ENCODE measurements around the gene LRP1.

LRP1 gene

GRCh38 chr12:57106021-57106708 lies 22.1 kb upstream of the LRP1 start:
- no peak overlapping the region for H3K9ac ChIP-seq (ENCODE audit: low read depth, low read length)
- H3K9me3 ChIP-seq (replicated peaks; ENCODE audit: low read length): no peaks in the 10 kb centered on the region
- no peak overlapping the region for H3K4me2 ChIP-seq (ENCODE audit: low read length)
- peaks cover 15% of the 10 kb centered on the region for H3K4me1 ChIP-seq (ENCODE audit: control insufficient read depth, insufficient read depth, low read length)
- no peaks in the 10 kb centered on the region for H3K27me3 ChIP-seq (ENCODE audit: control insufficient read depth, insufficient read depth, low read length)
- peaks cover 59% of the 10 kb centered on the region for H3K36me3 ChIP-seq (ENCODE audit: insufficient read depth, low read length)
- no peak overlapping the region for H3K4me3 ChIP-seq (ENCODE audit: low read length)

- Histone ChIP-seq H3K9me3 (replicated peaks; ENCODE audit: low read length) (no peaks in the 10 kb centered on the region), H3K27me3 (ENCODE audit: control insufficient read depth, insufficient read depth, low read length) (no peaks in the 10 kb centered on the region), H3K4me3 (ENCODE audit: low read length) (no peak overlapping the region), H3K36me3 (ENCODE audit: insufficient read depth, low read length) (peaks cover 51% of the 10 kb centered on the region), H3K4me2 (ENCODE audit: low read length) (no peak overlapping the region), H3K9ac (ENCODE audit: low read depth, low read length) (no peak overlapping the region), H3K4me1 (ENCODE audit: control insufficient read depth, insufficient read depth, low read length) (peaks cover 29% of the 10 kb centered on the region)
Measured at GRCh38 chr12:57107456-57108155, 20.7 kb upstream of the LRP1 start.

DNA sequence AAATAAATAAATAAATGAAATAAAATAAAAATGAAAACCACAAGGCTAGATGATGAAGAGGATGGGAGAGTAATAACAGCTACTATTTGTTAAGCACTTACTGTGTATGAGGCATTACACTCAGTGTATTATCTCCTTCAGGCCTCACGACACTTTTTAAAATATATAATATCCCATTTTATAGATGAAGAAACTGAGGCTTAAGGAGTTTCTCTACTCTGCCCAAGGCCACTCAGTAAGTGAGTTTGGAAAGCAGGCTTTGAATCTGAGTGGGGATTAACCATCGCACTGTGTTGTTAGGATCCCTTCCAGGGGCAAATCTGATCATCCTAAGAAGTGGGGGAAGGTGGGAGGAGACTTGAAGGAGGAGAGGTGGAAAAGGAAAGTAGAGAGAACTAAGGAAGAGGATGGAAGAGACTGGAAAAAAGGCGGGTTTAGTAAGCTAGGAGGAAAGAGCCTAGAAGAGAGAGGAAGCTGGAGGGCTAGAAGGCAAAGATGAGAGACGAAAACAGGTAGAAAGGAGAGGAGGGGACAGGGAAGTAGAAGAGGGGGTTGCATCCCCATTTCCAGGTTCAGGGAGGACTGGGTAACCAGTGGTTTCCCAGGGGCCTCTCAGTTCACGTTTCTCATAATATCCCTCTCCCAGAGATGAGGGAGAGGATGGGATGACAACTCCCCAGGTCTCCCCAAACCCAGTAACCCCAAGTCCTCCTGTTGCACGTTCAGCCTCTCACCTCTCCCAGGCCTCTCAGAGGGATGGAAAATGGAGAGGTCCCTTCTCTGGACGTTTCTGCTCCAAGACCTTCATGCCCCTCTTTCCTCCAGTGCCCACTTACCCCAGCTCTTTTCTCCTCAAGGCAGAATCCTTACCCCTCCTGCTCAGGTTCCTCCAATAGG lies 18.8 kb upstream of the LRP1 start:
- Histone ChIP-seq H3K9me3 (replicated peaks; ENCODE audit: low read length) (no peaks in the 10 kb centered on the region), H3K9ac (ENCODE audit: low read depth, low read length) (peak overlapping the region; percentile 92), H3K4me2 (ENCODE audit: low read length) (peak overlapping the region; percentile 91), H3K4me3 (ENCODE audit: low read length) (peak overlapping the region; percentile 82), H3K27me3 (ENCODE audit: control insufficient read depth, insufficient read depth, low read length) (no peaks in the 10 kb centered on the region), H3K36me3 (ENCODE audit: insufficient read depth, low read length) (peaks cover 41% of the 10 kb centered on the region), H3K4me1 (ENCODE audit: control insufficient read depth, insufficient read depth, low read length) (peaks cover 32% of the 10 kb centered on the region)

DNA sequence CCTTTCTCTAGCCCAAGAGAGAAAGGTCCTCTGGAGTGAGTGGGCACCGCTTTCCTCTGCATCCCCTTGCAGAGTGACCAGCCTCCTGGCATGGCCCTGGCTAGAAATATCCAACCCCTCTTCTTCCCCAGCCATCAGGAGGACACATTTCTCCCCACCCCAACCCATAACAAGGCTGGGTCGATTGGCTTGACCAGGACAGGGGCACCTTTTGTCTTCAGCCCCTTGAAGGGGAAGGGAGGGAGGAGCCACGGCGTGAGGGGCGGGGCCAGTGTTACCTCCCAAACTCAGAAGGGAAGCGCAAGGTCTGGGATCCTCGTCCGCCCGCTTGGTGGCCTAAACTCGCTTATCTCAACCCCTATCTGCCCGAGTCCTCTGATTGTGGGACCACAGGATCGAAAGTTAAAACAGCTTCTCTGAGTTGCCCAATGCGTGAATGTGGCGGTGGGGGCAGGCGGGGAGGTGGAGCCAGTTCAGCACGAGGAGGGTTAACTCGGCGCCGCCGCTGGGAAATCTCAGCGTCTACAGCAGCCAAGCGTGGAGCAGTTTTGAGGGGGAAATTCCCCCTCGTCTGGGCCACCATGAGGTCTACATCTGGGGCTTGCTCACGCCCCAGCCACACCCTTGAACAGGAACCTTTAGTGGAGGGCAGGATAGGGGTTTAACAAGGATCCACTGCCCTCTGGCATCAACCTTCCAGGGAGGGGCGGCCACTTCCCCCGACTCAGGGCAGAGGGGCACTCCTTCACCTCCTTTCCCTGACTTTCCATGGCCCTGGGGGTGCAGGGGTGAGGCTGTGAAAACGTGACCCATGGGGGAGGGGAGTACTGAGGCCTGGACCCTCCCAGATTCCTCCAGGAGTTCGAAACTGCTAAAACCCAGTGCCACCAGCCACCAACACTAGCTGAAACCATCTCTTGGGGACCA lies 17.9 kb upstream of the LRP1 start:
- Histone ChIP-seq H3K9me3 (replicated peaks; ENCODE audit: low read length) (no peaks in the 10 kb centered on the region), H3K4me2 (ENCODE audit: low read length) (peak overlapping the region; percentile 91), H3K4me3 (ENCODE audit: low read length) (peak overlapping the region; percentile 82), H3K9ac (ENCODE audit: low read depth, low read length) (peak overlapping the region; percentile 92), H3K4me1 (ENCODE audit: control insufficient read depth, insufficient read depth, low read length) (peaks cover 32% of the 10 kb centered on the region), H3K27me3 (ENCODE audit: control insufficient read depth, insufficient read depth, low read length) (no peaks in the 10 kb centered on the region), H3K36me3 (ENCODE audit: insufficient read depth, low read length) (peaks cover 32% of the 10 kb centered on the region)

- Histone ChIP-seq H3K4me1 (ENCODE audit: control insufficient read depth, insufficient read depth, low read length) (peaks cover 32% of the 10 kb centered on the region), H3K36me3 (ENCODE audit: insufficient read depth, low read length) (peaks cover 24% of the 10 kb centered on the region), H3K4me2 (ENCODE audit: low read length) (peak within 1 kb of the TSS; percentile 91), H3K9ac (ENCODE audit: low read depth, low read length) (peak within 1 kb of the TSS; percentile 92), H3K4me3 (ENCODE audit: low read length) (peak within 1 kb of the TSS; percentile 82), H3K9me3 (replicated peaks; ENCODE audit: low read length) (no peaks in the 10 kb centered on the region), H3K27me3 (ENCODE audit: control insufficient read depth, insufficient read depth, low read length) (no peaks in the 10 kb centered on the region)
Measured at GRCh38 chr12:57111031-57111734, 17.1 kb upstream of the LRP1 start, which contains the start of gene STAT6. Gene STAT6, minus strand, starts transcription at chr12:57111362. Its CDS starts 3,084 bp downstream, at chr12:57108278.

- Histone ChIP-seq H3K9ac (ENCODE audit: low read depth, low read length) (peak overlapping the region; percentile 18), H3K36me3 (ENCODE audit: insufficient read depth, low read length) (peaks cover 10% of the 10 kb centered on the region), H3K9me3 (replicated peaks; ENCODE audit: low read length) (no peaks in the 10 kb centered on the region), H3K4me2 (ENCODE audit: low read length) (peak overlapping the region; percentile 91), H3K4me1 (ENCODE audit: control insufficient read depth, insufficient read depth, low read length) (peaks cover 32% of the 10 kb centered on the region), H3K27me3 (ENCODE audit: control insufficient read depth, insufficient read depth, low read length) (no peaks in the 10 kb centered on the region), H3K4me3 (ENCODE audit: low read length) (peak overlapping the region; percentile 82)
Measured at GRCh38 chr12:57112492-57113294, 15.6 kb upstream of the LRP1 start.

- H3K4me1 ChIP-seq (ENCODE audit: control insufficient read depth, insufficient read depth, low read length): peaks cover 30% of the 10 kb centered on the region
- H3K9me3 ChIP-seq (replicated peaks; ENCODE audit: low read length): no peaks in the 10 kb centered on the region
- no peaks in the 10 kb centered on the region for H3K27me3 ChIP-seq (ENCODE audit: control insufficient read depth, insufficient read depth, low read length)
- no peak overlapping the region for H3K4me2 ChIP-seq (ENCODE audit: low read length)
- no peak overlapping the region for H3K9ac ChIP-seq (ENCODE audit: low read depth, low read length)
- H3K36me3 ChIP-seq (ENCODE audit: insufficient read depth, low read length): no peaks in the 10 kb centered on the region
- H3K4me3 ChIP-seq (ENCODE audit: low read length): no peak overlapping the region
Measured at GRCh38 chr12:57116580-57117281, 11.6 kb upstream of the LRP1 start.

GRCh38 chr12:57118711-57119271 lies 9.5 kb upstream of the LRP1 start:
- Histone ChIP-seq H3K9ac (ENCODE audit: low read depth, low read length) (peak overlapping the region; percentile 14), H3K9me3 (replicated peaks; ENCODE audit: low read length) (no peaks in the 10 kb centered on the region), H3K4me1 (ENCODE audit: control insufficient read depth, insufficient read depth, low read length) (peaks cover 18% of the 10 kb centered on the region), H3K27me3 (ENCODE audit: control insufficient read depth, insufficient read depth, low read length) (no peaks in the 10 kb centered on the region), H3K4me3 (ENCODE audit: low read length) (no peak overlapping the region), H3K36me3 (ENCODE audit: insufficient read depth, low read length) (no peaks in the 10 kb centered on the region), H3K4me2 (ENCODE audit: low read length) (peak overlapping the region; percentile 13)

GRCh38 chr12:57119294-57120085 lies 8.8 kb upstream of the LRP1 start:
- H3K4me3 ChIP-seq (ENCODE audit: low read length): no peak overlapping the region
- no peaks in the 10 kb centered on the region for H3K9me3 ChIP-seq (replicated peaks; ENCODE audit: low read length)
- H3K4me1 ChIP-seq (ENCODE audit: control insufficient read depth, insufficient read depth, low read length): peaks cover 18% of the 10 kb centered on the region
- H3K27me3 ChIP-seq (ENCODE audit: control insufficient read depth, insufficient read depth, low read length): no peaks in the 10 kb centered on the region
- peak overlapping the region; percentile 14 for H3K9ac ChIP-seq (ENCODE audit: low read depth, low read length)
- H3K4me2 ChIP-seq (ENCODE audit: low read length): peak overlapping the region; percentile 13
- H3K36me3 ChIP-seq (ENCODE audit: insufficient read depth, low read length): no peaks in the 10 kb centered on the region

Measured in skeletal muscle satellite cell (primary cell).